ENCODE data around the gene ARRDC3. TPM values are rescaled to one million over a fixed set of nuclear protein-coding genes. Genes with fewer than 3 reads are reported as not detected.
A peak's percentile ranks its signal among the peaks of the same experiment; 100 is the strongest.

ARRDC3 gene
- 27.6 and 33.4 TPM in 2 replicates for total RNA-seq (2014; rRNA removed; shearing (Covaris generic))

DNA sequence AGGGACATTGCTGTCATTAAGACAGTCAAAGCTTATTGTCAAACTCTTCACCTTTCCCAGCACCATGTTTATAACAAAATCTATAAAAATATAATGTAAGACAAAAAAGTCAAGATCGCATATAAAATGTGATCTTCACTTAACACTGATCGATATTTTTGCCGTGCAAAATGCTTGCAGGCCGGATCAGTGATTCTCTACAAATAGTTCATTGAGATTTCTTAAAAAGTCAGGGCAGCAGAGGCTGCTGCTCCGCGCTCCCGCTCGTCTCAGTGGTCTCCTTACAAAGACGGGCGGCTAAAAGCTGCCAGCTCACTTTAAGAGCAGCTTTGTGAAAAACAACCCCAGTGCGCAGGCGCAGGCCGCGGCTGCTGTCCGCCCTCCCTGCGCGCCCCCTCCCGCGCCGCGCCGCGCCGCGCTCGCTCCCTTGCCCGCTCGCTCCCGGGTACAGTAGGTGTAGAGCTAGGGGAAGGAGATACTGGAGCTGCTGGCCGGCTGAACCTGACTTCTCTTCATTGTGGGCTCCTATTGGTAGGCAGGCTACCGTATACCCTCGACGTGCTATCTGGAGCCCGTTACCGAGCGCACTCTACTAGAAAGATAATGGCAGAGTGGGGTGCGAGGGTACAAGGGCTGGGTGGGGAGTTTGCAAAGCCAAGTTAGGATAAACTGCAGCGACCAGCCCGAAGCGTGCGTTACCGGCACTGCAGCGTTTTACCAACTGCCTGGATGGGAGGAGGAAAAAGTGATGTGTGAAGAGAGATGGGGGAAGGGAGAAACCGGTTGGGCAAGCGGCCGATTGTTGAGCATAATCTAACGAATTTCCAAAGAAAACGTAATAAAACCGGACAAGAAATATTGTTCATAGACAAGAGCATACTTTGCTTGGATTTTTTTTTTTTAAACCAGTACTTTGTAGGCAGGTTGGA lies at the start of gene ARRDC3:
ARRDC3 (minus strand) TSS at position 291 of the 929 bp plus-strand sequence; CDS start at position 66, 225 bp downstream.
- peak; percentile 97 to 98 for DNase-seq
- no peaks in the 10 kb centered on the region; the same call in 1 of the 2 replicates for H3K4me1 ChIP-seq
- H3K9me3 ChIP-seq (replicated peaks), result no peaks in the 10 kb centered on the region
- H3K36me3 ChIP-seq, result peaks cover 3% of the 10 kb centered on the region
- no peaks in the 10 kb centered on the region for H3K27me3 ChIP-seq
- H3K4me3 ChIP-seq, result peak within 1 kb of the TSS; percentile 81
- H3K27ac ChIP-seq, result peak within 1 kb of the TSS; percentile 98

DNA sequence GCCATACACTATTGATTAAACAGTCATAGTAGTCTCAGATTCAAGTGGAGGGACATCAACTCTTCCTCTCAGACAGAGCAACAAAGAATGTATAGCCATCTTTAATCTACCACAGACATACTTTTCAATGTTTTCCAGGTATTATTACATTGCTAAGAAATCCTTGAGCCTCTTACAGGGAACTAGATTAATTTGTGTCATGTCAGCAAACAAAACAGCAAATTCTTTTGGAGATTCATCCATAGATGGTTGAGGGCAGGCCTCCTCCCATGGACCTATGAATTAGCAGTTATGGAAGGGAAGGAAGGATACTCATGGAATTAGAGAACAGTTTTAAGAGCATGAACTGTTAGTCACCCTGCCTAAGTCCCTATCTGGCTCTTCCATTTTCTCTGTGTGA lies 47.8 kb upstream of the ARRDC3 start:
- H3K36me3 ChIP-seq, result no peaks in the 10 kb centered on the region
- H3K9me3 ChIP-seq (replicated peaks), result no peaks in the 10 kb centered on the region
- no peaks in the 10 kb centered on the region for H3K4me1 ChIP-seq
- H3K27ac ChIP-seq, result no peak overlapping the region
- H3K27me3 ChIP-seq, result no peaks in the 10 kb centered on the region
- H3K4me3 ChIP-seq, result no peak overlapping the region
- no peak for DNase-seq

DNA sequence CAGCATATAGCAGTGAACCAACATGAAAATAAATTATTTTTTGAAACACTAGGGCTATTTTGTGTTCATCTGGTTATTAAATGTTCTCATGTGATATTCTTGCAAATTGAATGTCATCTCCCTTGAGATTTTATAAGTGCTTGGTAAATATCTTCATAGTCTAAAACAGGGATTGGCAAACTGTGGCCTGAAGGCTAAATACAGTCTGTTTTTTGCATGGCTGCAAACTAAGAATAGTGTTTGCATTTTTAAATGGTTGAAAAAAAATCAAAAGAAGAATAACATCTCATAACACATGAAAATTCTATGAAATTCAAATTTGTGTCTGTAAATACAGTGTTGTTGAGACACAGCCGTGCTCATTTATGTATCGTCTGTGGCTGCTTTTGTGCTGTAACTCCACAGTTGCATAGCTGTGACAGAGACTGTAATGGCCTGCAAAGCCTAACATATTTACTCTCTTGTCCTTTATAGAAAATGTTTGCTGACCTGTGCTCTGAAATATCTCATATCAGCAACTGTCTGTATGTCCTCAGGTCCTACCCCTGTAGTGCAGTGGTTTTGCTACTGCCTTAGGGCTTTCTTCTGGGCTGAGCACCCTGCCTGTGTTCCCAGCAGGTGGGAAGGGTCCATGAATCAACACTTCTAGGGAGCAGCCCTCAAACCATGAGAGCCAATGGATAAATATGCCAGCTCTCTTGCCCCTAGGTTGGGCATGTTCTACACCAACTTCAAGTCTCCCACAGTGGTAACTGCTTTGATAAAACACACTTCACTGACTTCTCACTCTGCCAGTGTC lies 41.7 kb upstream of the ARRDC3 start:
- DNase-seq, result peak in 1 of 2 experiments; percentile 6
- H3K9me3 ChIP-seq (replicated peaks), result no peaks in the 10 kb centered on the region
- H3K27me3 ChIP-seq, result no peaks in the 10 kb centered on the region
- H3K36me3 ChIP-seq, result no peaks in the 10 kb centered on the region
- H3K4me3 ChIP-seq, result no peak overlapping the region
- no peaks in the 10 kb centered on the region for H3K4me1 ChIP-seq
- H3K27ac ChIP-seq, result no peak overlapping the region

- H3K27ac ChIP-seq, result no peak overlapping the region
- H3K9me3 ChIP-seq (replicated peaks), result no peaks in the 10 kb centered on the region
- H3K4me1 ChIP-seq, result no peaks in the 10 kb centered on the region
- no peak overlapping the region for H3K4me3 ChIP-seq
- DNase-seq, result no peak
- H3K36me3 ChIP-seq, result no peaks in the 10 kb centered on the region
- H3K27me3 ChIP-seq, result no peaks in the 10 kb centered on the region
Observed at GRCh38 chr5:91423871-91424270, 40.8 kb upstream of the ARRDC3 start.

DNA sequence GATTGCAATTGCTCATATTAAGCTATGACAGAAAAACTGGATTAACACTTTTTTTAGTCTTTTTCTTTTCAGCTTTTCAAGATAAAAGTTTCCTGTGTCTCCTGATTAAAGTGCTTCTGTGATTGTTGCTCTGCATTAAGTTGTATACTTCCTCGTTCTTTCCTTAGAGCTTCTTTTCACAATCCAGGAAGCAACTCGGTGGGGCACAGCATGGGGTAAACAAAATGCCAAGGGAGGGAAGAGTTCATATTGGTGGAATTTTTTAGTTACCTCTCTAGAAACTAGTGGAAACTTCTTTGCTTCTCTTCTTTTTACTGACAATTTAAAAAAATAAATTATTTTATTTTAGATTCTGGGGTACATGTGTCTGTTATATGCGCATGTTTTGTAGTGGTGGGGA lies 37.8 kb upstream of the ARRDC3 start:
- Histone ChIP-seq H3K4me3 (no peak overlapping the region), H3K27ac (no peak overlapping the region), H3K9me3 (replicated peaks) (no peaks in the 10 kb centered on the region)

DNA sequence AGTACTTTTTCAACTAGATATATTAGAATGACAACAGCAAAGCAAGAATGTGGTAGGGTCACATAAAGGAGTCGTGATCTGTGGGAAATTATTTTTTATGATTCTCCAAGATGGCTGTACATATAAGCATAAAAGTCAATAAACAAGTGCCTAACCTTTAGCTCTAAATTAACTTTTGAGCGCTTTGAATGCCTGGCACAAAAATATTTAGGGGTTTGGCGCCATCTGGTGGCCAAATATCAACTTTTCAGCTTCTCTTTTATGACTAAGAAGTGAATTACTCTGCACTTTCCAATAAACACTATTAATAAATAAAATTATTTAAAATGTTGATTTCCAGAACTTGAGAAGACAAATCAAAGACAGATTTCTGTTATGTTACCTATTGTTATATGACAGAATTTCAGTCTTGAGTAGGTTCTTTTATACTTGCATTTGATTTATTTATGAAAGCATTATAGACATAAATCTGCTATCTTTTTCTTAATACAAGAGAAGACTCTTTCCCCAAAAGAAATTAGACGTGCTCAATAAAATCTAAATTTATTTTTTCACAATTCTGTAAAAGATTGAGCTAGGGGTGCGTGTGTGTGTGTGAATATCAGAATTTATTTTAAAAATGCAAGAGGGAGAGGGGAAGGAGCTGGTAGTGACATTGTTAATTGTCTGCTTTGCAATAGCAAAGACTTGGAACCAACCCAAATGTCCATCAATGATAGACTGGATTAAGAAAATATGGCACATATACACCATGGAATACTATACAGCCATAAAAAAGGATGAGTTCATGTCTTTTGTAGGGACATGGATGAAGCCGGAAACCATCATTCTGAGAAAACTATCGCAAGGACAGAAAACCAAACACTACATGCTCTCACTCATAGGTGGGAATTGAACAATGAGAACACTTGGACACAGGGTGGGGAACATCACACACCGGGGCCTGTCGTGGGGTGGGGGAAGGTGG lies 36.7 kb upstream of the ARRDC3 start:
- DNase-seq, result peak; percentile 31 to 78
- Histone ChIP-seq H3K36me3 (no peaks in the 10 kb centered on the region), H3K4me1 (no peaks in the 10 kb centered on the region), H3K27me3 (no peaks in the 10 kb centered on the region), H3K4me3 (no peak overlapping the region), H3K27ac (no peak overlapping the region), H3K9me3 (replicated peaks) (no peaks in the 10 kb centered on the region)

More for the DNA sequence above, 37.8 kb upstream of the ARRDC3 start:
- Histone ChIP-seq H3K4me1 (no peaks in the 10 kb centered on the region), H3K27me3 (no peaks in the 10 kb centered on the region), H3K36me3 (no peaks in the 10 kb centered on the region)
- DNase-seq, result no peak

GRCh38 chr5:91419136-91419535 lies 36.0 kb upstream of the ARRDC3 start:
- Histone ChIP-seq H3K9me3 (replicated peaks) (no peaks in the 10 kb centered on the region), H3K27me3 (no peaks in the 10 kb centered on the region), H3K4me1 (no peaks in the 10 kb centered on the region), H3K36me3 (no peaks in the 10 kb centered on the region), H3K27ac (no peak overlapping the region), H3K4me3 (no peak overlapping the region)
- no peak for DNase-seq

DNA sequence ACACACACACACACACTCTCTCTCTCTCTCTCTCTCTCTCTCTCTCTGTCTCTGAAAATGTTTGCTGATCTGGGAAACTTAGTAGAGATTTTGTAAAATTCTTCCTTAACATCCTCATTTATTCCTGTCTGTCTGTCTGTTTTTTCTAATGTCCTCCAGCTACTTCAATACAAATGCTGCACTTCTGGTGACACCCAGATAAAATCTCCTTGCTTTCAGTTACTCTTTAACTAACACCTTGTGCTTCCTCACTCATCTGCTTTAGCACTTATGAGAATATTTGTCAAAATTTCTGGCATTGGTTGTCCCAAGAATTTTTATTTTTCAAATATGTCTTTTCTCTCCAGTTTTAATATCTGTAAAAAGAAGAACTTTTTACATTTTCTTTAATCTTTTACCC lies 35.0 kb upstream of the ARRDC3 start:
- Histone ChIP-seq H3K36me3 (no peaks in the 10 kb centered on the region), H3K4me1 (no peaks in the 10 kb centered on the region), H3K27me3 (no peaks in the 10 kb centered on the region), H3K9me3 (replicated peaks) (no peaks in the 10 kb centered on the region), H3K27ac (no peak overlapping the region), H3K4me3 (no peak overlapping the region)
- DNase-seq, result no peak

DNA sequence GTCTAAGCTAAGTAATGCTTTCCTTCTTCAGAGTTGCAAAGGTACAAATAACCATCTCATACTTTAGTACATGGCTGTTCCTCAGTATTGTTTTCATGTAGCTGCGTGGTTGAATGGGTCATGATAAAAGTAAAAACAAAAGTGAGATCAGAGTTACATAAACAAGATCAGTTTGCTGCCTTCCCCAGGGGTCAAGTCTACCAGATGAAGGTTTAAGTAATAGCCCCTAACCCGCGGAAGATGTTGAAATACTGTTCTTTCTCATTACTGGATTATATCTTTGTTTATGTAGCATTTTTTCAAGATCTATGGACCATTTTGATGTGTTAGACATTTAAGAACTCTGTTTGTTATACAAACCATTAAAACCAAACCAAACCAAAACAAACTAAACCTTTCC lies 34.1 kb upstream of the ARRDC3 start:
- Histone ChIP-seq H3K9me3 (replicated peaks) (no peaks in the 10 kb centered on the region), H3K27me3 (no peaks in the 10 kb centered on the region), H3K4me3 (no peak overlapping the region), H3K27ac (no peak overlapping the region), H3K4me1 (no peaks in the 10 kb centered on the region), H3K36me3 (no peaks in the 10 kb centered on the region)
- DNase-seq, result no peak

- H3K9me3 ChIP-seq (replicated peaks), result no peaks in the 10 kb centered on the region
Observed at GRCh38 chr5:91416491-91416890, 33.4 kb upstream of the ARRDC3 start.

DNA sequence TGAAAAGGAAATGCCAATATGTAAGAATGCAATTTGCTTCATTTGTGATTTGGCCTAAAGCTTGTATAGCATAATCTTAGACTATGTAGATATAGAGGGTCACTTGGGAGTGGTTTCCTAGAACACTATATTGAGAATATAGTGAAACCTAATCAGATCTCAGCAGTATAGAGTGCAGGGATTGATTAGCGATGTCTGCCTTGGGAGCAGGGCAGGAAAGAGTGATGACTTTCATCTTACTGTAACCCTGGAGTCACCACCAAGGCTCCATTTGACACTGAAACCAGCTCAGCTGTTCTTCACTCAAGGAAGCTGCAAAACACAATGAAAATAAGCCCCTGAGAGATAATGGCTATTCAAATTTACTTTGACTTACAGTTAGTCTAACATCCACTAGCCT lies 26.2 kb upstream of the ARRDC3 start:
- Histone ChIP-seq H3K9me3 (replicated peaks) (no peaks in the 10 kb centered on the region), H3K27me3 (no peaks in the 10 kb centered on the region), H3K4me3 (no peak overlapping the region), H3K27ac (no peak overlapping the region), H3K4me1 (no peaks in the 10 kb centered on the region), H3K36me3 (no peaks in the 10 kb centered on the region)
- no peak for DNase-seq

More at GRCh38 chr5:91416491-91416890, 33.4 kb upstream of the ARRDC3 start:
- H3K4me1 ChIP-seq, result no peaks in the 10 kb centered on the region
- H3K27ac ChIP-seq, result no peak overlapping the region
- no peaks in the 10 kb centered on the region for H3K36me3 ChIP-seq
- H3K4me3 ChIP-seq, result no peak overlapping the region
- no peaks in the 10 kb centered on the region for H3K27me3 ChIP-seq
- no peak for DNase-seq

DNA sequence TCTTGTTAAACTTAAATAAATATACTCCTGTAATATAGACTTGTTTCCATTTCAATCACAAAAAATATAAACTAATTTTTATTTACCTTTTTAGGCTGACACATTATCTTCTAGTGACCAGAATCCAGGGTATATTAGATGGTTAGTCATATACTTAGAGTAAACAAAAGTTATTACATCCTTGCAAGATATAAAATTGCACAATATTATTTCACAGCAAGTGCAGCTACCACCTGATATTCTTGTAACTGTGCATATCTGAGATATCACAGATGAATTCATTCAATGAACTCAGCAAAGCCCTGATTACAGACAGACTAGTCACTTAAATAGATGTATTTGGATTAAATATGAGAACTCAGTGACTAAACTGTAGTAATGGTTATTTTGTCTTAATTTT lies 25.6 kb upstream of the ARRDC3 start:
- DNase-seq, result no peak
- H3K36me3 ChIP-seq, result no peaks in the 10 kb centered on the region
- no peak overlapping the region for H3K4me3 ChIP-seq
- no peaks in the 10 kb centered on the region for H3K27me3 ChIP-seq
- H3K9me3 ChIP-seq (replicated peaks), result no peaks in the 10 kb centered on the region
- no peak overlapping the region for H3K27ac ChIP-seq
- H3K4me1 ChIP-seq, result no peaks in the 10 kb centered on the region

GRCh38 chr5:91407204-91407603 lies 24.1 kb upstream of the ARRDC3 start:
- H3K4me1 ChIP-seq, result no peaks in the 10 kb centered on the region
- H3K9me3 ChIP-seq (replicated peaks), result no peaks in the 10 kb centered on the region
- DNase-seq, result no peak
- H3K27ac ChIP-seq, result no peak overlapping the region
- no peaks in the 10 kb centered on the region for H3K27me3 ChIP-seq
- H3K36me3 ChIP-seq, result no peaks in the 10 kb centered on the region
- no peak overlapping the region for H3K4me3 ChIP-seq

DNA sequence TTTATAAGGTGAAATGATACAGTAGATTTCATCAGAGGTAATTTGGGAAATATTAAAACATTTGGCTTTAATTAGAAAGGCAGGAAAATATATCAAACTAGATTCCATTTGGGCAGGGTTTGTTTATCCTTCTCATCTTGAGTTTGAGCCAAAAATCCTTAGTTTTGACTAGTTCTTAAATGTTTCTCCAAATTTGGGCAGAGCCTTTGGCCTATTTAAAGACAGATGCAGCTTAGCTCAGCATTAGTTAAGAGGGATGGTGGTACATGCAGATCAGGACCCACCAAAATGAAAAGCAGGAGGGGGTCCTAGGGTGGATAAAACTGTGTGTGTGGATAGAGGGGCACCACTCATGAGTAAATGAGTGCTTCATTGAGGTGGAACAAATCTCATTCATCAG lies 20.3 kb upstream of the ARRDC3 start:
- H3K27ac ChIP-seq, result no peak overlapping the region
- DNase-seq, result no peak

More for the DNA sequence above, 20.3 kb upstream of the ARRDC3 start:
- Histone ChIP-seq H3K27me3 (no peaks in the 10 kb centered on the region), H3K4me3 (no peak overlapping the region), H3K9me3 (replicated peaks) (no peaks in the 10 kb centered on the region), H3K36me3 (no peaks in the 10 kb centered on the region), H3K4me1 (no peaks in the 10 kb centered on the region)

All from SJCRH30 (cell line).